GM18951 (cell line): ENCODE measurements around the gene RMI1.
A peak's percentile ranks its signal among the peaks of the same experiment; 100 is the strongest.

Experiments
- POLR2A ChIP-seq: IDR thresholded peaks from 4 replicates; pipeline ENCODE4 v1.6.1; 2011; ENCODE audit warnings: mild to moderate bottlenecking; ENCODE audit not compliant: insufficient read length, insufficient read depth; ENCODE audit errors: extremely low read depth
- in situ Hi-C: fragments of 300-500 bp; cut with MboI; formaldehyde crosslinking; loops from one replicate; pipeline ENCODE4 v1.12.0; 2022; ENCODE audit warnings: low sequenced_read_pairs, mixed read lengths, inconsistent platforms; ENCODE audit not compliant: unreplicated experiment

RMI1 gene

DNA sequence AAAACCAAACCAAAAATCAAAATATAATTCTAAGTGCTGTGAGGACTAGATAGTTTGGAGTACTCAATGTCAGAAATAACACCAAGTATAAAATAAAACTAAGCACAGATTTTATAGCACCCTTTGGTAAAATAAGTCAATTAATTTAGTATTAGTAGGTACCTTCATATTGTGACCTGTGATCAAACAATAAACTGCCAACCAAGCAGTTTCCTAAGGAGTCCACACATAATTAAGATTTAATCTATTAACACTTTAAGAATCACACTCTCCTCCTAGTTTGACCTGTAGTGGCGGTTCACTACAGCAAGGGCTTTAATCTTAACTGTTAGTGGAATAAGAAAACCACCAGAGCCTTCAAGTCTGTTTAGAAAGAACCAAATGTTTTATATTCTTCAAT lies 3.4 kb upstream of the RMI1 start:
- TF ChIP-seq POLR2A: no peak
- in situ Hi-C loops: no loop called here

DNA sequence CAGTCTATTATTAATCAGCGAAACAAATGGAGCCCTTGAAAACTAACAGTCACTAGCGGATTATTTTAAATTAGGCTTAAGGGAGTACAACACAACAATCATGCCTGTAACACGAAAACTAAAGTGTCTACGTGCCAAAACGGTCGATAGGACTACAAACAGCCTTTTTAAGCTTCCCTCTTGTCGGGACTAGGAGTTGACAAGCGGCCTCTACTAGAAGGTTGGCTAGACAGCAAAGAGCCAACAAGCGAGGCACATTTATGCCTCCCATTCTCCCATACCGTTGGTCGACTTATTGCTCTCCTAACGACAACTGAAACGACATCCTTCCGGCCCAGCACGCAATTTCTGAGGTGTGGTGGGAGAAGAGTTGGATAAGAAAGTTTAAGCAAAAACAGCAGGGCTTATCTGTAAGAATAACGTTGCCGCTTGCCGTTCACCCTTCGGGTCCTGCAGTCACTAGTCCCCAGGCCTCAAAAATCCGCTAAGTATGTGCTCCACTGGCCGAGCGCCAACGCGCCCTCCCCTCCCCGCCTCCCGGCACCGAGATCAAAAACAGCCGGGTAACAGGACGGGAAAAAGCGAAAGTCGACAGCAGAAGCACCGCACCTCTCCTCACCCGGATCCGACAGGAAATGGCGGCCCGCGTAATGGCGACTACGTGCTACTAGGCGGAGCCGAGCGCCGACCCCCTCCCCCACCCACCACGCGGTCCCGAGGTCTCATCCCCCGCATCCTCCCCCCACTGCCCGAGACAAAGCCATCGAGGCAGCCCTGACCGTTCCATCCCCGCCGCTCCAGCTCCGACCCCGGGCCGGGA lies 1.4 kb upstream of the RMI1 start:
- TF ChIP-seq POLR2A: no peak
- in situ Hi-C loops: no loop called here

DNA sequence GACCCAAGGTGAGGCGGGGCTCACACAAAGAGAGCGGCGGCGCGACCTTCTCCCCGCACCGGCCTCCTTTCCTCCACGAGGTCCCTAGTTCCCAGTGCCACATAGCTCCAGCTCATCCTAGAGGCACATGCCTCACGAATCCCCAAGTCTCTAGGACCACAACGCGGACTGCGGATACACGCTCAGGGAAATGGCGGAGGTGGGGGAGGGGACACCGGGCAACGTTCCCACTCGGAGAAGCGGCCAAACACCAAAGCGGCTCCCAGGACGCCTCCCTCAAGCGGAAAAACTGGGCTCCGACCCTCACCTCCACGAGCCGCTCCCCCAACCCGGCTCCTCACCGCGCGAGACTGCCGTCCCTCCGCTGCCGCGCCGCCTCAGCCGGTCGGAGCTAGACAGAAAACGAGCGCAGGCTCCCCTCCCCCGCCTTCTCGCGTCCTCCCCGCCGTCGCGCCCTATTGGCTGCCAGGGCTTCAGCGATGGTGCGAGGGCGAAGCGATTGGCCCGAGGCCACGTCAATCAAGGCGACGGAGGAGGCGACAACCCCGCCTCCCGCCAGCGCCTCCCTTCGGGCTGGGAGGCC lies 702 bp upstream of the RMI1 start, which contains the start of gene HNRNPK:
Gene HNRNPK (minus strand): TSS at position 404 of the 583 bp plus-strand sequence. CDS start 1,963 bp downstream, outside the sequence.
- TF ChIP-seq POLR2A: peak; percentile 74
- in situ Hi-C loops: no loop called here

DNA sequence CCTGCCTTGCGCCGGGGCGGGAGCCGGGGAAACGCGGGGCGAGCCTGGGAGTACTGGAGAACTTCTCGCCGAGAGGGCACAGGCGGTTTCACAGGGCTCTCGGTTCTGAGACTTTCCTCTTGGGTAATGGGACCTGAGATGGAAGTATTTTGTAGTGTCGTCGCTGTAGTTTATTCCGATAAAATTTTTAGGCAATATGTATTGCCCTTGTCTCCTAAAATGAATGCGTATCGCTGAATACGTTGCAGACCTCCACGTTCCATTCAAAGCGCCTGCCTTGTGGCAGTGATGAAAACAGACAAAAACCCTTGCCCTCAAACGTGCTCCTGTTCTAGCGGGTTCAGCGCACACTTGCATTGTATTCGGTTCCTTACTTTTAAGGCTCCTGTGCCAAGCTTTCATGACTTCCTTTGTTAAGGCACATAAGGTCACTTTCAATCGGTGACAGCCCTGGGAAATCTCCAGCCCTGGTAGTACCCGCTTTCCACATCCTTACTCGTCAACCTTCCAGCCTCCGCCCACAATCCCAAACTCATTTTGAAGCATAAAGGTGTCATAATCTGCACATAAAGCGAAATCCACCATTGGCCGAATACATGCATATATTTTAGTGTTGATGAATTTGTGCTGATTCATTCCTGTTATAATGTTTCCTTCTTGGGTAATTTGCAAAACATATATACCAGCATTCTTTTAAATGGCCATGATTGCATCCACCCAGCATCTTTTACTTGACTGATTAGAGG lies 694 bp downstream of the RMI1 start:
- TF ChIP-seq POLR2A: no peak
- in situ Hi-C loops: no loop called here

DNA sequence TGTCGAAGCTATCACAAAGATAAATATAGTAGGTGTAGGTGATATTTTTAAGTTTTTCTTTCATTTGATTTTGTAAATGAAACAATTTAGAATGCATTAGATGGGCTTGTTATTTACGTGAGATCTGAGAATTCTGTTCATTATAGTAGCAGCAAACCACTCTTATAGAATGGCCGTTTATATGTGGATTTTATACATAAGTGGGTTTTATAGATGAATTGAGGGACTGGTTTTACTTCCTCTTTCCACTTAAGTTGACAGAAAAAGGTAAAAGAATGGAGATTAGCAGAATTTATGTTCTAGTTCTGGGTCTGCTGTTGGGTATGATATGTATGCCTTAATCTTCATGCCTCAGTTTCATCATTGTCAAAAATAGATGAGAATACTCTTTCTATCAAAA lies 5.6 kb downstream of the RMI1 start:
- in situ Hi-C loops: no loop called here
- no peak for TF ChIP-seq POLR2A

DNA sequence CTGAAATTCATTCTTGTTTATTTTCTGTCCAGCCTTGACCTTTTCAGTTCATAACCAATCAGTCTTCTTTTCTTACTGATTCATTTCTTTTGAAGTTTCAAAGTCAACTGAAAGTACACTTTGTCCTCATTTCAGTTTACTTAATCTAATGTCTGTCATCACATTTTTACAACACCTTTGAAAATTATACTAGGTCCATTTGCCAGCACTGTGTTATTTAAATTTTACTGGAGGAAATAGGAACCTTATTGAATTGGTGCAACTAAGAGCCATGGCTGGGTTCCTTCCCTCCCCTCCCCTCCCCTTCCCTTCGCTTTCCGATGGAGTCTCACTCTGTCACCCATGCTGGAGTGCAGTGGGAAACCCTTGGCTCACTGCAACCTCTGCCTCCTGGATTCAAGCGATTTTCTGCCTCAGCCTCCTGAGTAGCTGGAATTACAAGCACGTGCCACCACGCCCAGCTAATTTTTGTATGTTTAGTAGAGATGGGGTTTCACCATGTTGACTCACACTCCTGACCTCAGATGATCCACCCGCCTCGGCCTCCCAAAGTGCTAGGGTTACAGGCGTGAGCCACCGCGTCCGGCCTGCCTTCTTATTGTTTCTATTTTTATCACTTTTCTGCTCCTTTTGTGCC lies 6.3 kb downstream of the RMI1 start:
- no peak for TF ChIP-seq POLR2A
- in situ Hi-C loops: no loop called here

DNA sequence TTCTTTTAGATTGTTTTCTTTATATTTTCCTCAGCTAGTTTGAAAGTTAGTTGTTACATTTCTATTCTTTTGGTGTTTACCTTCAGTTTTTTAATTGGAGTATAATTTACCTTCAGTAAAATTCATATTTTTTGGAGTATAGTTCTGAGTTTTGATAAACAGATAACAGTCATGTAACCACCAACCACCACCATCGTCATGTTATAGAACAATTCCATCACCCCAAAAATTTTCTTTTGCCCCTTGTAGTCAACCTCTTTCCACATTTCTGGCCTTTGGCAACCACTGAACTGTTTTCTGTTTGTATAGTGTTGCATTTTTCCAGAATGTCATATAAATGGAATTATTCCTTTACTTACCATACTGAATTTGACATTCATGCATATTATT lies 6.8 kb downstream of the RMI1 start:
- no peak for TF ChIP-seq POLR2A
- in situ Hi-C loops: no loop called here

DNA sequence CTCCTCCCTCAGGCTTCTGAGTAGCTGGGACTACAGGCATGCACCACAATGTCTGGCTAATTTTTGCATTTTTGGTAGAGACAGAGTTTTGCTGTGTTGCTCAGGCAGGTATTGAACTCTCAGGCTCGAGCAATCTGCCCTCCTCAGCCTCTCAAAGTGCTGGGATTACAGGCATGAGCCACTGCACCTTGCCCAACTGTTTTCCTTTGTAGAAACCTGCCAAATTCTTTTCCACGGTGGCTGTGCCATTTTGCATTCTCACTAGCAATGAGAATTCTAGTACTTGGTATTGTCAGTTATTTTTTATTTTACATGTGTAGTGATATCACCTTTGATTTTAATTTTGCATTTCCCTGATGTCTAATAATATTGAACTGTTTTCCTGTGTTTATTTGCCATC lies 7.8 kb downstream of the RMI1 start:
- TF ChIP-seq POLR2A: no peak
- in situ Hi-C loops: no loop called here

DNA sequence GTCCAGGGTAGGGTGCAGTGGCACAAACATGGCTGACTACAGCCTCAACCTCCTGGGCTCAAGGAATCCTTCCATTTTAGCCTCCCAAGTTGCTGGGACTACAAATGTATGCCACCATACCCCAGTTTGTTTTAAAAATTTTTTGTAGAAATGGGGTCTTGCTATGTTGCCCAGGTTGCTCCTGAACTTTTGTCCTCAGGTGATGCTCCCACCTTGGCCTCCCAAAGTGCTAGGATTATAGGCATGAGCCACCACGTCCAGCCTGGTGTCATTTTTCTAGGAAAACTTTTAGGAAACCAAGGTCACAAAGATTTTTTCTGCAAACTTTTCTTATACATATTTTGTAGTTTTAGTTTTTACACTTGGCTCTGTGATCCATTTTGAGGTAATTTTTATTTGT lies 10.8 kb downstream of the RMI1 start:
- in situ Hi-C loops: no loop called here
- no peak for TF ChIP-seq POLR2A

DNA sequence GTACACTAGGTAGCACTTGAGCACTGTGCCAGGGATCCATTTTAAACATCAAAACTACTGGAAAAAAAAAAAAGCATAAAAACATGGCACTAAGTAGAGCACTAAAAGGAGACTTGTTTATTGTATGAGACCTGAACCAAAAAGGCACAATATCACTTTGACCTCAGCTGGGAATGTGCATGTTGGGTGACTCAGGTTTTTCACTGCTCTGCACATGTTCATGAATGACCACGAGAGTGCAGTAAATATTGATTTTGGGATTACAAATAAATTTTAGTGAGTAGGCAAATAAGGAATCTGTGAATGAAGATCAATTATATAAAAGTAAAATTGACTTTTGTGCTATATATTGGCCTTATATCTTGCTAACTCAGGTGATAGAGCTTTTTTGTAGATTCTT lies 11.8 kb downstream of the RMI1 start:
- no peak for TF ChIP-seq POLR2A
- in situ Hi-C loops: no loop called here

DNA sequence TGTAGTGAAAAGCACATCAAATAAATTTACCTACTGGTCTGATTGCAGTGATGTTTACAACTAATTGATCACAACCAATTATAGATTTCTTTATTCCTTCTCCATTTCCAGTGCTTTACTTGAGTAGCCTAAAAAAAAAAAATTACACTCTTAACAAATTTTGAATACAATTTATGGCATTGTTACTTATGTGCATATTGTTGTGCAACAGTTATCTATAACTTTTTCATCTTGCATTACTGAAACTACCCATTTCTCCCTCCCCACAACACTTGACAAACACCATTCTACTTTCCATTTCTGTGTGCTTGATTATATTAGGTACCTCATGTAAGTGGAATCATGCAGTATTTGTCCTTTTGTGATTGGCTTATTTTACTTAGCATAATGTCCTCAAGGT lies 12.3 kb downstream of the RMI1 start:
- no peak for TF ChIP-seq POLR2A
- in situ Hi-C loops: no loop called here

DNA sequence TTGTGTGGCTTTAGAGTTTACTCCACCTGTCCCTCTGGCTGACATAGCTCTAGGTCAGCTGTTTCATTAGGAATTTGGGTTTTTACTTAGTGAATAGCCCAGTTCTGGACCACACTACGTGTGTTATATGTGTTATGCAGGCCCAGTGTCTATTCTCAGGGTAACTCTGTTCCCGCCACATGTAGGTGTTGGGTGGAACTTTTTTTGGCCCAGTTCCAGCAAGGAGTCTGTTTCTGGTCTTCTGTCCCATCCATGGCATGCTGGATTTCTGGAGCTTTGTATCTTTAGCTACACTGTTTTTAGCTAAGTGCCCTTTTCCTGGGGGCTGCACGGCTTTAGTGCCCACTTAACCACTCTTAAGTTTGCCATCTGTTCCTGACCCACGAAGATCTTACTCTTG lies 15.5 kb downstream of the RMI1 start:
- no peak for TF ChIP-seq POLR2A
- in situ Hi-C loops: no loop called here
